ENCODE results near the gene GOT1. TPM values are rescaled to one million over a fixed set of nuclear protein-coding genes. Genes with fewer than 3 reads are reported as not detected.

Gene GOT1
- total RNA-seq, 1 donor from 2014 or later, result 37.2 TPM

GRCh38 chr10:99374526-99374925 lies 55.9 kb downstream of the GOT1 start:
- H3K9me3 Mint-ChIP-seq (ENCODE audit: unreplicated experiment), result peaks cover 2% of the 10 kb centered on the region
- TF ChIP-seq CTCF (IDR thresholded peaks at IDR 0.05; ENCODE audit: partially characterized antibody, unreplicated experiment), result no peak
- H3K27ac Mint-ChIP-seq (ENCODE audit: unreplicated experiment), result no peak overlapping the region
- H3K4me1 Mint-ChIP-seq (ENCODE audit: low read depth, unreplicated experiment), result no peaks in the 10 kb centered on the region
- no peak overlapping the region for H3K4me3 Mint-ChIP-seq (ENCODE audit: unreplicated experiment)
- no peaks in the 10 kb centered on the region for H3K36me3 Mint-ChIP-seq (ENCODE audit: unreplicated experiment)
- DNase-seq, result no peak
- peaks cover 2% of the 10 kb centered on the region for H3K27me3 Mint-ChIP-seq (ENCODE audit: unreplicated experiment)

- H3K27me3 Mint-ChIP-seq (ENCODE audit: unreplicated experiment), result peaks cover 4% of the 10 kb centered on the region
Measured at GRCh38 chr10:99372546-99373271, 57.7 kb downstream of the GOT1 start.

GRCh38 chr10:99370993-99371392 lies 59.4 kb downstream of the GOT1 start:
- H3K27me3 Mint-ChIP-seq (ENCODE audit: unreplicated experiment), result peaks cover 4% of the 10 kb centered on the region
- no peak for DNase-seq
- H3K4me3 Mint-ChIP-seq (ENCODE audit: unreplicated experiment), result no peak overlapping the region
- H3K9me3 Mint-ChIP-seq (ENCODE audit: unreplicated experiment), result peaks cover 2% of the 10 kb centered on the region
- peak; percentile 52 for TF ChIP-seq CTCF (IDR thresholded peaks at IDR 0.05; ENCODE audit: partially characterized antibody, unreplicated experiment)
- H3K4me1 Mint-ChIP-seq (ENCODE audit: low read depth, unreplicated experiment), result no peaks in the 10 kb centered on the region
- H3K36me3 Mint-ChIP-seq (ENCODE audit: unreplicated experiment), result no peaks in the 10 kb centered on the region
- no peak overlapping the region for H3K27ac Mint-ChIP-seq (ENCODE audit: unreplicated experiment)

More at GRCh38 chr10:99372546-99373271, 57.7 kb downstream of the GOT1 start:
- Mint-ChIP-seq H3K9me3 (ENCODE audit: unreplicated experiment) (peaks cover 2% of the 10 kb centered on the region), H3K27ac (ENCODE audit: unreplicated experiment) (no peak overlapping the region), H3K4me3 (ENCODE audit: unreplicated experiment) (no peak overlapping the region), H3K4me1 (ENCODE audit: low read depth, unreplicated experiment) (no peaks in the 10 kb centered on the region), H3K36me3 (ENCODE audit: unreplicated experiment) (no peaks in the 10 kb centered on the region)
- no peak for TF ChIP-seq CTCF (IDR thresholded peaks at IDR 0.05; ENCODE audit: partially characterized antibody, unreplicated experiment)
- DNase-seq, result no peak

- Mint-ChIP-seq H3K4me3 (ENCODE audit: unreplicated experiment) (no peak overlapping the region), H3K27me3 (ENCODE audit: unreplicated experiment) (peaks cover 4% of the 10 kb centered on the region), H3K9me3 (ENCODE audit: unreplicated experiment) (peaks cover 2% of the 10 kb centered on the region), H3K36me3 (ENCODE audit: unreplicated experiment) (no peaks in the 10 kb centered on the region), H3K4me1 (ENCODE audit: low read depth, unreplicated experiment) (no peaks in the 10 kb centered on the region), H3K27ac (ENCODE audit: unreplicated experiment) (no peak overlapping the region)
- TF ChIP-seq CTCF (IDR thresholded peaks at IDR 0.05; ENCODE audit: partially characterized antibody, unreplicated experiment), result no peak
- DNase-seq, result no peak
Measured at GRCh38 chr10:99369551-99369950, 60.9 kb downstream of the GOT1 start.

GRCh38 chr10:99369126-99369525 lies 61.3 kb downstream of the GOT1 start:
- Mint-ChIP-seq H3K27ac (ENCODE audit: unreplicated experiment) (no peak overlapping the region), H3K36me3 (ENCODE audit: unreplicated experiment) (no peaks in the 10 kb centered on the region), H3K4me1 (ENCODE audit: low read depth, unreplicated experiment) (no peaks in the 10 kb centered on the region), H3K9me3 (ENCODE audit: unreplicated experiment) (peaks cover 2% of the 10 kb centered on the region), H3K4me3 (ENCODE audit: unreplicated experiment) (no peak overlapping the region), H3K27me3 (ENCODE audit: unreplicated experiment) (peaks cover 4% of the 10 kb centered on the region)
- TF ChIP-seq CTCF (IDR thresholded peaks at IDR 0.05; ENCODE audit: partially characterized antibody, unreplicated experiment), result no peak
- DNase-seq, result no peak
